Panc1 (cell line): ENCODE measurements around the gene RNF130.

Experiments used
- CTCF ChIP-seq: fragments of 450-650 bp; IDR thresholded peaks from 2 replicates; pipeline ENCODE4 v1.5.1; 2017; ENCODE audit warnings: mild to moderate bottlenecking
- POLR2AphosphoS5 ChIP-seq: IDR thresholded peaks from 2 replicates; pipeline ENCODE4 v1.6.1; 2012; ENCODE audit warnings: mild to moderate bottlenecking, low read depth, low read length, moderate library complexity
- REST ChIP-seq, 2 experiments: IDR thresholded peaks; 2 replicates each; pipeline ENCODE4 v1.6.1; 2011 to 2012; ENCODE audit warnings: low read depth in 2 of 2, control low read depth in 1 of 2, low read length in 1 of 2, mild to moderate bottlenecking in 1 of 2, moderate library complexity in 1 of 2; ENCODE audit not compliant: insufficient read depth in 1 of 2
- SIN3A ChIP-seq: IDR thresholded peaks from 2 replicates; pipeline ENCODE4 v1.6.1; 2012; ENCODE audit warnings: low read depth, mild to moderate bottlenecking, low read length, moderate library complexity, borderline replicate concordance; ENCODE audit not compliant: insufficient read depth

DNA sequence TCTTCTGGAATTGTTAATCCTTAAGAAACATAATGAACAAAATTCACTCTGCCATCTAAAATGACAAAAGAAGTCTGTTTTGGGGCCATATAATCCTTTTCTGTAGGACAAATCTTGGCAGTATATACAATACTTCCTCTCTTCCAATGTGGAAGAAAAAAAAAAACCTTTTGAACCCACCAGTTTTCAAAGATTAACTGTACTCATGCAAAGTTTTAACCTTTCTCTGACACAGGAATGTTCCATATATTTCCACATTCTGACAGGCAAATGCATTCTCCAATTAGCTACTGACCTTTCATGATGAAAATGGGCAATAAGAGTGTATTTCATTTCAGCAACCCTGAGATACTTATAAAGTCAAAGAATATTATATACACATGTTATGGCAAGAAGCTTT, 65.4 kb downstream of the RNF130 start:
- TF ChIP-seq POLR2AphosphoS5 (no peak), CTCF (no peak), SIN3A (no peak), REST (IDR thresholded peaks at IDR 0.05; ENCODE audit: insufficient read depth in 1 of 2, low read depth in 2 of 2, low read length in 1 of 2) (no peak)
